SW480 (cell line): ENCODE results near the gene MTUS2.
A peak's percentile ranks its signal among the peaks of the same experiment; 100 is the strongest.

Source experiments
- DNase-seq: peaks from one replicate; pipeline ENCODE4 v3.0.0-alpha.2; 2016; ENCODE audit warnings: low spot score

The MTUS2 gene

DNA sequence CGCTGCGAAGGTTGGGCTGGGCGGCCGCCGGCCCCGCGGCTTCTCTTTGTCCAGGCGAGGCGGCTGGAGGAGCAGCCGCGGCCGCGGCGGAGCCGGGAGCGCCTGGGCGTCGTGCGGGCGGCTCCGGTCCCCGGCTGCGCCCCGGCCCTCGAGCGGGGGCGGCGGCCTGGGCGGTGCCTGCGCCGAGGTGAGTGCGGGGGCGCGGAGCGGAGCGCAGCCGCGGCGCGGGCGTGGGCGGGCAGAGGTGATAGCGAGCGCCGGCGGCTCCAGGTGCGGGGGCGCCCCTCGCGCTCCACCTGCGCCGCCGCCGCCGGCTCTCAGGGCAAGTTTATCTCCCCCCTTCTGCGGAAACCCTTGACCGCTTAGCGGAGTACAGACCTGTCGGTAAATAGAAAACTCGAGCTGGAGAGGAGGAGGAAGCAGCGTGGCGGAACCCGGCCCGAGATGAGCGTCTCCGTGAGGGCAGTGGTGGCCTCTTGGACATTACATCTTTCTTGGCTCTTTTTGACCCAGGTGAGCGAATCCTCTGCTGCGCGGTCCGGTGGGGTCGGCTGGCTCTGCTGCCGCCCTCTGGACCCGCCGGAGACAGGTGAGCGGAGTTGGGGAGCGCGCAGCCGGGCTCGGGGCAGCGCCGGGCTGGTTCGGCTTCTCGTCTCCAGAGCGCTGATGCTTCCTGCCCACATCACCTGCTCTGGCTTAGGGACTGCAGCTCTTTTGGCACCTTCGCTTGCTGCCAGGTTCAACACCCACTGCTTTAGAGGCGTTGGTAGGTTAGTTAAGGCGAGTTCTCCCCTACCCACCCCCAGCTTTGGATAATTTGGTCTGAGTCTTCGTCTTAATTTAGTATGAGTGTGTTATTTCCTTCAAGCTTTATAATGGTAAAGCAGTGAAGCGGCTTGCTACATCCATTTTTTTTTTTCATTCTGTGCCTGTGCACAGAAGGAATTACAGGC lies at the start of gene MTUS2:
Gene MTUS2 (plus strand): TSS at position 241 of the 953 bp plus-strand sequence.
- peak; percentile 63 for DNase-seq

DNA sequence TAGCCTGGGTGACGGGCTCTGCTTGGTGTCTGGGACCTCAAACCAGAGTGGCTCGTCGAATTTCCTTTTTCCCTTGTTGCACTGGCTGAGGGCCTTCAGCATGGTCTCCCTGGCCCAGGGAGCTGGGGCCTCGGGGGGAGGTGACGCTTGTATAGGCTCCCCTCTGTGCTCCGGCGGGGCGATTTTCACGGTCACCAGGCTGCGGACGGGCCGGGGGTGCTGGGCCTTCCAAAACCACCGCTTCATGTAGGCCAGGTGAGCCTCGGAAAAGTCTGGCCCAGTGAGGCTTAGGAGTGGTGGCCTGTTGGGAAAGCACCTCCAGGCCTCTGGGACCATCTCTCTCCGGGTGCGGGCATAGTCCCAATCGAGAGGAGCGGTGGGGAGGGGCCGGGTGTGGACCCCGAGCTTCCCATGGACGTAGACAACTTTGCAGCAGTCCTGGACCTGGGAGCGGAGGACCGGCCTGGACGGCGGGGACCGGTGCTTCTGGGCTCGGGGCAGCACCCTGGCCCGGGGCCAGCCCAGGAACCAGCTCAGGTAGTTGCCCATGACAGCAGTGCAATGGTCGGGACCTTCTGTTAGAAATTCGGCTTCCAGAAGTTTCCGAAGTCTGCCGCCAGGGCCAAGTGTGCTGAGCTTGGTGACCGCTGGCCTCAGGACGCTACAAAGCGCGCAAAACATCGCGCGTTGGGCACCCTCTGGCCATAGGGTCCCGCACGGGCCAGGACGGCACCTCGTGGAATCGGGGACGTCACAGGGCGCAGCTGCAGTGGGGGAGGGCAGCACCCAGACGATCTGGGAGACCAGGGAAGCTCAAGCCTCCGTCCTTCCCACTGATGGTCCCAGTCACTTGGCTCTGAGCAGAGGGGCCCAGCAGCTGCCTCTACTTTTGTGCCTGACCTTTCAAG lies 41.6 kb upstream of the MTUS2 start:
- no peak for DNase-seq

DNA sequence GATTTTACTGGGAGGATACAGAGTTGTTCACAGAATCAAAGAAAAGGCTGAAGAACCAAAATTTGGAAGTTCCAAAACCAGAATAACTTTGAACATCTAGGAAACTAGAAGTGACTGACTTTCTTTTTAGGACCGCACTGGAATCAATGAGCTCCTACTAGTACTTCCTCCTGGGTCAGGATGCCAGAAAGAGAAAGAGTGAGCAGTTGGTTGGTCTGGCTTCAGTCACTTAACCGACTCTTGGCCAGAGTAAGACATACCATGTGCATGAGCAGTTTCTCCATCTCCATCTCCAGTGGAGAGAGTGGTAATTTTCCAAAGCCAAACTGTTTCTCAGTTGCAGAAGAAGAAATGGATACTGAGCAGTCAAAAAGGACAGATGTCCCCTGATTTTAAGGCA lies 27.1 kb upstream of the MTUS2 start:
- no peak for DNase-seq

- DNase-seq = no peak
Observed at GRCh38 chr13:28794396-28794795, 25.7 kb upstream of the MTUS2 start.

- DNase-seq = no peak
Observed at GRCh38 chr13:28796938-28797257, 23.2 kb upstream of the MTUS2 start.

DNA sequence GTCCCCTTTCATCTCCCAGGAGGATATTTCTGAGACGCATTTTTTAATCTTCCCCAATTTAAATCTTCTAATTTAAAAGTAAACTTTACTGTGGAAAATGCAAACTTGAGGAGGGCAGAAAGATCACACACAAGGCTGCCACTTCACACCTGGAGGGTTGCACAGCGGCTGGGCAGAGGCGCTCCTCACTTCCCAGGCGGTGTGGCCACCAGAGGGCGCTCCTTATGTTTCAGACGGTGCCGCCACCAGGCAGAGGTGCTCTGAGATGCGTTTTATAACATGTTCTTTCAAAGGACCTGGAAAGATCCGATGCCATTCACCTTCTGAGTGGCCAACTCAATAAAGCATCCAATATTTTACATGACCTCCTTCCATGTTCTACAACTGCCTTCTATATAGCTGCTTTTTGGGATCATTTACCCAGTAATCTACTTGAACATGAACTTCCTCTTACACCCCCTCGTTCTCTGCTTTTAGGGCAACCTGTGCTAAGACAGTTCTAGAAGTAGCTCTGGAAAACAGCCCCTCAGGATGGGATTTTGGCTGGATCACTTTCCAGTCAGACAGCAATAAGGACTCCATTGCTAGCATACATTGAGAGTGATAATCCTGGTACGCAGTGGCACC lies 14.8 kb upstream of the MTUS2 start:
- peak; percentile 14 for DNase-seq

DNA sequence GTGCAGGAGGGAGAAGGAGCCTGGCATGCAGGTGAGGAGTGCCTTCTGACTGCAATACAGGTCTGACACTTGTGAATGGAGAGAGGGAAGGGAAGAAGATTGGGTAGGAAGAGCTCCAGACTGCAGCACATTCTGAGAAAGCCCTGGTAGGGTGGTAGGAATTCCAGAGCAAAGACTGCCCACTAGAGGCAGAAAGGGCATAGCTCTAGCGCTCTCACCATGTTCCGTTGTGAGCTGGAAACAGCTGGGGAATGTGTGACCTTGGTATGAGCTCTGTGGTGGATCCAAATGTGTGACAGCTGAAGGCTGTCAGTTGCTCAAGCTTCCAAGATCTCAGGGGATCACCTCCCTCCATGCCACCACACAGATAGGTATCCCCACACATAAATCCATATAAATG lies 2.9 kb upstream of the MTUS2 start:
- DNase-seq = no peak

GRCh38 chr13:28819046-28819730 lies 951 bp upstream of the MTUS2 start:
- no peak for DNase-seq

GRCh38 chr13:28819735-28820098 lies 422 bp upstream of the MTUS2 start:
- peak; percentile 45 for DNase-seq

DNA sequence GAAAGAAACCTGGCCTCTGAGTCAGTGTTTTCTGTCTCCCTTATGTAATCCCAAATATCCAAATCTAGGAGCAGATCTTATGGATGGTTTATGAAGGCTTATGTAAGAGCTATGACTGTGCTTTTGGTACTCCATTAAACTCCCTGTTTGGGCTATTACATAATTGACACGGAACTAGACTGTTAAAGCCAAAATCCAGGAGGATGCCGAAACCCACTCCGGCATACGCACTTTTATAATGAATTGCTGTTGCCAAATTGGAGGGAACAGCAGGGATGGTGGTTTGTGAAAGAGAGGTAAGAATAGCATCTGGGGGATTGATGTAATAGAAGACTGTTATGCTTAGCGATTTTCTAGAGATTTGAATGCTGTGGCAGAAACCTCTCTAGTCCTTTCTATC lies 2.0 kb downstream of the MTUS2 start:
- no peak for DNase-seq

- no peak for DNase-seq
Observed at GRCh38 chr13:28822801-28823200, 2.7 kb downstream of the MTUS2 start.

DNA sequence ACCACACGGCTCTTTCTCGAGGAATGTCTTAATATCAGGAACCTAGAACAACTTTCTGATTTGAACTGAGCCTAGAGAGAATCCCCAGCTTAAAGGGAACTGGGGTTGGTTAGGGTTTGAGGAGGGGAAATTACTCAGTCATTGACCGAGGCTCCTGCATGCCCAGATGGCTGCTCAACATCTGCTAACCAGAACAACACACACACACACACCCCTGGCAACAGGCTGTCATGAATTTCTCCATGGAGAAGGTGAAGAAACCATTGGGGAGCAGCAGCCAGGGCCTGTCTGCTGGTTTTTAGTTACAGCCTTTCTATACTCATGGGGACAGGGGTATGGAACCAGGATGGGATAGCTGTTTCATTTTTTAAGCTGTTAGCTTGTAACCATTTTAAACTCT lies 5.2 kb downstream of the MTUS2 start:
- no peak for DNase-seq

- DNase-seq = no peak
Observed at GRCh38 chr13:28826368-28826767, 6.2 kb downstream of the MTUS2 start.

DNA sequence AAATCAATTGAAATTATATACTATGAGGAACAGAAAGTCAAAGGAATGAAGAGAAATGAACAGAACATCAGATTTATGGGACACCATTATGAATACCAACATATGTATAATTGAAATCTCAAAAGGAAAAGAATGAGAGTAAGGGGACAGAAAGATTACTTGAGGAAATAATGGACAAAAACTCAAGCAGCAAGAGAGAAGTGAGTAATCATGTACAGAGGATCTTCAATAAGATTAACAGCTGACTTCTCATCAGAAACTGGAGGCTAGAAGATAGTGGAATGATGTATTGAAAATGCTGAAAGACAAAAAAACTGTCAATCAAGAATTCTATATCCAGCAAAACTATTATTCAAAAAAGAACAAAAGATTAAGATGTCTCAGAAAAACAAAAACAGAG lies 10.4 kb downstream of the MTUS2 start:
- no peak for DNase-seq

GRCh38 chr13:28831117-28831516 lies 11.0 kb downstream of the MTUS2 start:
- no peak for DNase-seq

DNA sequence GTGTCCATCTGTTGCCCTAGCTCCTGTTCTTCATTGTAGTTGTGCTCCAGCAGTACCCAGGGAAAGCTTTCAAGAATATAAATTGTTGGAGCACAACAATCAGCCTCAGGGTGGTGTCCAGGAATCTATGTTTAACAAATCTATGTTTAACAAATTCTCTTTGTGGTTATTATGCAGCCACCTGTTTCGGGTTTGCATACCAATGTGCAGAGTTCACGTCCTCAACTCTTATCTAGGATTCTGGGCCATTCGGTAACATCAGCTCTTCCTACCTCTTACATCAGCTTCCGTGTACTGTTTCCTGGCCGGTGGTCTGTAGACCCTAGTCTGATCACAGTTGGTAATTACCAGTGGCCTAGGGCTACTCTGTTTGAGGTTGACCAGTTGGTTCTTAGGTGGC lies 17.0 kb downstream of the MTUS2 start:
- DNase-seq = no peak

- DNase-seq = no peak
Observed at GRCh38 chr13:28843639-28844038, 23.5 kb downstream of the MTUS2 start.

- DNase-seq = no peak
Observed at GRCh38 chr13:28849441-28849840, 29.3 kb downstream of the MTUS2 start.

GRCh38 chr13:28850226-28850625 lies 30.1 kb downstream of the MTUS2 start:
- no peak for DNase-seq

DNA sequence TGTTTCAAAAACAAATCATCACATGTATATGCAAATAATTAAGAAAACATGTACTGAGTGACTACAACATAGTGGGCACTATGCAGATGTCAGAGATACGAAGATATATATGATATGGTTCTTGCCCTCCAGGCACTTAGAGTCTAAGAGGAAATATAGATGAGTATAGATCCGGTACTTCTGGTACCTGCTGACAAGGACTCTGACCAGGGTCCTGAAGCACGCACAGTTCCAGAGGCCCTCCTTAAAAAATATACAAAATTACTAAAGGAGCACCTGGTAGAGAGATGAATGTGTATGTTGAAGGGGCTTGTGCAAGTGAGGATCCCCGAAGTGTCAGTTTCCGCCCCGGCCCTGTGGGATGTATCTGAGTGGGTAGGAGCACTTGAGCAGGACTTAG lies 31.3 kb downstream of the MTUS2 start:
- no peak for DNase-seq

DNA sequence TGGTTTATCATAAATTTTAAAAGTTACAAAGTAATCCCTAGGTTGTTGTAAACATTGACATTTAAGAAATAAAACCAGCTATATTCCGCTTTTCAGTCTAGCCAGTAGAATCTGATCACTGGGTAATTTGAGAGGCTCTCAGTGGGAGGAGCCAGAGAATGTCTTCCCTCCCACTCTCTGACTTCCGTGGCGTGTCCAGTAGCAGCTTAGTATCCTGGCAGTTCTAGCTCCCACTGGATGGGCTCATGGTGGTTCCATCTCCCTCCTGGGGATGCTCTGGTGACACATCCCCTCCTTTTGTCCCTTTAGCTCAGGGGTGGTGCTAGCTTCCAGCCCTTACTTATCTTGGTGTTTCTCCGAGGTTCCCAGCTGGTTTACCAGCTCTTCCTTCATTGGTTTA lies 34.5 kb downstream of the MTUS2 start:
- peak; percentile 14 for DNase-seq

DNA sequence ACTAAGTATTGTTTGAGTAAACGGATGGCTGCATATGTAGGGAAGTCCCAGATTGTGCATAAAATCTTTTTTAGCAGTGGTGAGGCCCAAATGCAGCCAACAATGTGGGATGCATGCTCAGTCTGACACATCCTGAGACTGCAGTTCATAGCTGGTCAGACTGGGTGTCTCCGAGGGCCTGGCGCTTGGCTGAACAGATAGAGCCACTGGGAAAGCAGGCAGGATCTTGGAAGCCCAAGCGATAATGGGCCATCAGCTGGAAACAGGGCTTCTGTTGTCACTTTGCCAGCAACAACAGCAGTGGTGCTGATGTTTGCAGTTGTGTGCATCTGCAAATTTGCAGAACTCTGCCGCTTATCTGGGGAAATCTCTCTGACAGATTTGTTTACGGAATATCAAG lies 36.1 kb downstream of the MTUS2 start:
- DNase-seq = no peak
